Measurements from ENCODE around the gene PBXIP1.
"Not testable (repeated sequence)": the region's sequence is repeated elsewhere in the genome, so short reads cannot be mapped to it uniquely, and the experiment has no call there.

PBXIP1 gene

GRCh38 chr1:154994591-154994990, 38.7 kb upstream of the PBXIP1 start:
- DNase-seq = no peak

GRCh38 chr1:154994269-154994587, 38.3 kb upstream of the PBXIP1 start:
- DNase-seq = no peak

- no peak for DNase-seq
Observed at GRCh38 chr1:154993572-154994268, 37.8 kb upstream of the PBXIP1 start, which contains the start of gene LENEP. LENEP (plus strand) TSS chr1:154993586; CDS start chr1:154993608, 22 bp downstream.

DNA sequence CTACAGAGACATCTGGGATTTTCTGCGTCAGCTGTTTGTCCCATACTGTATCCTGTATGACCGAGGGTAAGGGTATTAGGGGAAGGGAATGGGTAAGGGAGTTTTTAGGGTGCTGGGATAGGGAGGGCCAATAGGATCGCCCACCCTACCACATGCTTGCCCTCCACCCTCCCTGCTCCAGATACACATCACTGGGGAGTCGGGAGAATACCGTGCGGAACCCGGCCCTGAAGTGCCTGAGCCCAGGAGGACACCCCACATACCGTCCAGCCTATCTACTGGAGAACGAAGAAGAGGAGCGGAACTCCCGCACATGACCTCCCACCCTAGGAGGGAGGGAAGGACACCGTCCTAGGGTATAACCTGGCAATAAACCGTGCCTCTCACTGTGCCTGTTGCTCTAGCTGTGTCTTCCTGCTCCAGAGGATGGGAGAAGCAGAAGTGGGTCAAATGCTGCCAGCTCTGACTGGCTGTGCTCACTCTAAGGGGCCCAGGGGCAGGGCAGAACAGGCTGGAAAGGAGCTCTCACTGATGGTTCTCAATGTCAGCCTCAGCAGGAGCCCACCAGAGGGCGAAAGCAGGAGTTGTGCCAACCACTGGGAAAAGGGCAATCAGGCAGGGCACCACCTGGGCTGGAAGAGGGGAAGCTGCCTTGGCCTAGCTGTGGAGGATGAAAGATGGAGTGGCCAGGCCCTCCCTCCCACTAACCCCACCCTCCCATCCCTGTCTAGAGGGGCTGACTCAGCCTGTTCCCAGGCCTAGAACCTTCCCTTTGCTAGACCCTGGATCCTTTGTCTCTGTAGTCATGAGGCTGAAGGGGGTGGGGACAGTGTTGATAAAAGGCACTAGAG, 37.0 kb upstream of the PBXIP1 start:
- DNase-seq = no peak

- DNase-seq = no peak
Observed at GRCh38 chr1:154990276-154990675, 34.4 kb upstream of the PBXIP1 start.

DNA sequence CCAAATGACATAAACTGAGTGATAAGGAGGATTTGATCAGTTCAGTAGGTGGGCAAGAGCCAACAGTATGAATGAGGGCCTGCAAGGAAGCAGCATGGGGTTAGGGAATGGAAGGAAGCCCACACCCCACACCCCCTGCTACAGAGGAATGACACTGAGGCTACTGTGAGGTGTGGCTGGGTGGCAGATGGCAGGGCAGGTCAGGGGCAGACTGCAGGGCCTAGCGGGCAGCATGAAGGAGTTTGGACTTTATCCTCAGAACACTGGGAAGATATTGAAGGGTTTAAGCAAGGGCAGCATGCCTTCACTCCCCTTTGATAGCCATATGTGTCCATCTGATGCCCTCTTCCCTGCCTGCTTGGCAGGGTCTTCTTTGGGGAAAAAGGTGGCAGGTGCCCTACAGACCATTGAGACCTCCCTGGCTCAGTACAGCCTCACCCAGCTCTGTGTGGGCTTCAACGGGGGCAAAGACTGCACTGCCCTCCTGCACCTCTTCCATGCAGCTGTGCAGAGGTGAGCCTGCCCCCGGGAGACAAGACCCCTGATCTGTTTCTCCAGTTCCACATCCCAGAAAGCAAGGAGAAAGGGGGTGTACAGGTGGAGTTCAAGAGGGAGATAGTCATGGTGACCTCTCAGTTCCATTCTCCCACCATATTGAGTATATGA, 33.4 kb upstream of the PBXIP1 start:
- no peak for DNase-seq

GRCh38 chr1:154988058-154988954, 32.4 kb upstream of the PBXIP1 start:
- no peak for DNase-seq

GRCh38 chr1:154987326-154987725, 31.4 kb upstream of the PBXIP1 start:
- no peak for DNase-seq

- DNase-seq = not testable (repeated sequence)
Observed at GRCh38 chr1:154986736-154987135, 30.8 kb upstream of the PBXIP1 start.

- DNase-seq = no peak
Observed at GRCh38 chr1:154983776-154984466, 28.0 kb upstream of the PBXIP1 start.

GRCh38 chr1:154982897-154983648, 27.2 kb upstream of the PBXIP1 start, which contains the start of gene FLAD1:
FLAD1 (plus strand) TSS chr1:154983344; CDS start chr1:154983695, 351 bp downstream.
- peak; percentile 99 to 100 for DNase-seq

GRCh38 chr1:154982341-154982740, 26.4 kb upstream of the PBXIP1 start:
- no peak for DNase-seq

DNA sequence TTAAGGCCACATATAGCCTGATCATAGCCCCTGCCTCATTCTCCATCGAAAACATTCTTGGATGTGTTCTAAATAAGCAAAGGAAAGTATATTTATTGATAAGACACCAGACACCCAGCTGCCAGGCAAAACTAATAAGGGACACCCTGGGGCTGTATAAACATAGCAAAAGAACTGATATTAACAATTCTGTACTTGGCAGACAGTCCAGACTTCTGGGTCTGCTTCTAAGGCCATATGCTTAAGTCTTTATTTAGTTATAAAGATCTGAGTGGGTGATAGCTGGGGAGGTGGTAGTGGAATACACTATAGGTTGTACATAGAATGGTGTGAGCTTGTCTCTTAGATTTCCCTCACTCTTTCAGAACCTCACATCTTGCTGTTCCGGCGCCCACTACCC, 22.5 kb upstream of the PBXIP1 start:
- DNase-seq = no peak

DNA sequence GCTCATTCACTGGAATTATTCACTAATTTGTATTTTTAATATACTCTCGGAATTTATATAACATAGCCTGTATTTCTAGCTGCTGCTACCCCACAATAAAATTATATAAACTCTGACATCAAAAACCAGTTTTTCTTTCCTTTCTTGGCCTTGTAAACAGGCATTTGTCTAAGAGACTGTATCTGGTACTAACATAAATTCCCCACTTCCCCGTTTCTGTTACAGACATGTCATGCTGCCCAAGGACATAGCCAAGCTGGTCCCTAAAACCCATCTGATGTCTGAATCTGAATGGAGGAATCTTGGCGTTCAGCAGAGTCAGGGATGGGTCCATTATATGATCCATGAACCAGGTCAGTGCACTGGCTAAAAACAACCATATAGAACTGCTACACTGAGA, 21.9 kb upstream of the PBXIP1 start:
- DNase-seq = not testable (repeated sequence)

- peak; percentile 71 to 85 for DNase-seq
Observed at GRCh38 chr1:154975409-154976059, 19.6 kb upstream of the PBXIP1 start.

GRCh38 chr1:154974808-154975408, 19.0 kb upstream of the PBXIP1 start:
- peak; percentile 97 for DNase-seq

DNA sequence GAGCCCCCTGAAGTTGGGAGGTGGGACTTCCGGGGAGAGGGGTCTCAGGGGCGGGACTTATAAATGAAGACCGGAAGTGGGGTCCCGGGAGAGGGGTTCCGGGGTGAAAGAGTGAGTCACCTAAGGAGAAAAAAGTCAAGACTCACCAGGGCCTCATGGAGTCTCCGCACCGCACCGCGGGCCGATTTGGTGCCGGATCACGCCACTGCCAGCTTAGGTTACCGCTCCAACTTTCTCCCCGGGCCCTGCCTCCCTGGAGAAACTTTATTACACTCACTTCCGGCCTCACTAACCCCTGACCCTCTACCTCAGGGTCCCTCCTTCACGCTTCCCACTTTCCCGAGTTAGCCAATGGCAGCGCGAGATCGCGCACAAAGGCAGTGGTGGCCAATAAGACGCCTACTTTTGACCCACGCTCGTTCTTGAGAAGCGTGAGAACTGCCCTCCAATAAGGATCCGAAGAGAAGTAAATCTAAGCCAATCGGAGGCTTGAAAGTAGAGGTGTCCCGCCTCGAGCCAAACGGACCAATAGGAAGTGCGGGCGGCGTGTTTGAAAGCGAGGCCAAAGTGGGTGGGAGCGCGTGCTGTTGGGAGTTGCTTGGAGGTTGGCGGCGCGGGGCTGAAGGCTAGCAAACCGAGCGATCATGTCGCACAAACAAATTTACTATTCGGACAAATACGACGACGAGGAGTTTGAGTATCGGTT, 18.4 kb upstream of the PBXIP1 start, which contains the start of gene CKS1B:
TSS of gene CKS1B (plus strand) at position 580 of the 706 bp plus-strand sequence. CDS start at position 645, 65 bp downstream.
- DNase-seq = peak; percentile 100

GRCh38 chr1:154973344-154974101, 17.6 kb upstream of the PBXIP1 start:
- DNase-seq = peak; percentile 95 to 96
